Activated naive CD4-positive, alpha-beta T cell treated with anti-CD3 and anti-CD28 coated beads, Interleukin-2, amount 50 U/mL, for 16 hours (primary cell): Measurements from ENCODE around the gene RNF223.
"Not testable (repeated sequence)": the region's sequence is repeated elsewhere in the genome, so short reads cannot be mapped to it uniquely, and the experiment has no call there.

Experiments used
- DNase-seq: peaks from one replicate; pipeline ENCODE4 v3.0.0-alpha.2; 2020

The RNF223 gene

DNA sequence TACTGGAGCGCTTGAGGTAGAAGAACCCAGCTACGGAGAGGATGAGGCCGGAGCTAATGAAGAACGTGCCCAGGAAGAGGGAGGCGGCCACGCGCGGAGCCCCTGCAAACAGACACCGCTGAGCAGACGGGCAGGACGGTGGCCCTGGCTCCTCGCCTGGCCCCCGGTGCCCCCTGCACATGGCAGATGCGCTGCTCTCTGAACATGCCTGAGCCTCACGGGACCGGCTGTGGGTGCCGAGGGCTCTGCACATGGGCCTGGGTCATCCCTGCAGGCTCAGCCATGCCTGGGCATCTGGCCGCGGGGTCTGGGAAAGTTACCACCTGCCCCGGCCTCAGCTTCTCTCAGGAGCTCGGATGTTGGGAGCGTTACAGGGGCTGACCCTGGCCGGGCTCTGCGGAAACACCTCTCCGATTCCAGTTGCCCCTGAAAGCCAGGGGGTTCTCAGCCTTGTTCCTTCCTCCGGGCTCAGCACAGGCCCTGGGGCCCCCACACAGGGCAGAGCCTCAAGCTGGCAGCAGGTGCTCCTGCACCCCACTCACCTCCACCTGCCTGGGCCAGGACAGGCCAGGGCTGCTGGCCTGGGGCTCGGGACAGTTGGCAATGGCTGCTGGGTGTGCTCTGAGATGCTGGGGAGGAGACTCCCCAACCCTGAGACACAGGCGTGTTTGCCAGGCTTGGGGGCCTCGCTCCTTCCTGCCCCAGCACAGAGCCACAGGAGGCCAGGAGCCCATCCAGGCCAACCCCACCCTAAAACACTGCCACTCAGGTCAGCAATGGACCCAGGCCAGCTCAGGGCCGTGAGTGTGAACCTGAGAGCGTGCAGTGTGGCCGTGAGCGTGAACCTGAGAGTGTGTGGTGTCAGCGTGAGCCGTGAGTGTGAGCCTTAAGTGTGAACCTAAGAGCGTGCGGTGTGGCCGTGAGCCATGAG lies 12.1 kb upstream of the RNF223 start:
- DNase-seq, result peak; percentile 10

DNA sequence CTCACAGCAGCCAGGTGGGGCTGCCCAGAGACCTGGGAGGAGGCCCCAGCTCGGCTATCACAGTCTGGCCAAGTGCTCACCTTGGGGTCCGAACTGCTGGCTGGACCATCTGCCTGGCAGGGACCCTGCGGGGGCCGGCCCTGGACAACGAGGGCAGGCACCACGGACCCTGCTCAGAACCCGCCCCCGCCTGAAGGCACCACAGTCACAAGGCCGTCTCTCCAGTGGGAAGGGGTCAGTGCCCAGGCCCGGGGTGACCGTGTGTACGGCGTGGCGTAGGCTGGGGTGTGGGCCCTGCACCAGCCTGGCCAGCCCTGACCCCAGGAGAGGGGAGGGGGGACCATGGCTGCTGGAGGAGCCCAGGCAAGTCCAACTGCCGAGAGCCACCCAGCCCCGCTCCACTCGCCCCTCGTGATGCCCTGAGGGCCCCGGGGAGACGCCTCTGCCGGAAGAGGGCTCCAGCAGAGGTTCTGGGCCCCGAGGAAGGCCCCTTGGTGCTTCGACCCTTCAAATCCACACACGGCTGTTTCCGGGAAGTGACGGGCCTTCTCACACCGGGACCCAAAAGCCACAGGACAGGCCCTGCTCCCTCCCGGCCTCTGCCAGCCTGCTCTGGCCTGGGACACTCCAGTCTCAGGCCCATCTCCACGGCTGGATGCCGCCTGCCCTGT lies 11.2 kb upstream of the RNF223 start:
- DNase-seq, result peak; percentile 10

DNA sequence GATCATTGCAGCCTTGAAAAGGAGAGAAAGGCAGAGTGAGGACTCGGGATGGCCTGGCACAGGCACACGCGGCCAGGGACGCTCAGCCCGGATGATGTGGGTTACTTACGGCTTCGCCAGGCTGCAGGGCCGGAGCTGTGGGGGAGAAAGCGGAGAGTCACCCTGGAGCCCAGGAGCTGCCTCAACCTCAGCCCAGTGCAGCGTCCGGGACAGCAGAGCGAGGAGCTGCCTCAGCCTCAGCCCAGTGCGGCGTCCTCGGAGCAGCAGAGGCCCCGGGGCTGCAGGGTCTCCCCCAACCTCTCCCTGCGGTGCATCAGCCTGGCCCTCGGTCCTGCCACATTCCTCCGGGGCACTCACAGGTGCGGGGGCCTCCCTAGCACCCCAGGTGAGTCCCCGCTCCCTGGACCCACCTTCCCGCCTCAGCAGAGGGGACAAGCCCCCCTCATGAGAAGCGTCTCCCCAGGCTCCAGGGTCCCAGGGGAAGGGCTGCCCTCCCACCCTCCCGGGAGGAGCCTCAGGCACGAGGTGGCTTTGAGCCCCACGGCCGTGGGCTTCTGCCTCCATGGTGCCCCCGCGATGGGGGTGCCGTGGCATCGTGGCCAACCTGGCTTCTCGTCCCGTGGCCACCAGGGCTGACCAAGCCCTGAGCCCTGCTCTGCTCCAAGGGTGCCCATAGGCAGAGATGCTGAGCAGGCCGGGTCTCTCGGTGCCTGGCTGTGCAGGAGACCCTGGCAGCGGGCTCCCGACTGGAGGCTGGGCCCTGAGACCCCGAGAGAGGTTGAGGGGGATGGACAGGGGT lies 10.5 kb upstream of the RNF223 start:
- peak; percentile 9 for DNase-seq

DNA sequence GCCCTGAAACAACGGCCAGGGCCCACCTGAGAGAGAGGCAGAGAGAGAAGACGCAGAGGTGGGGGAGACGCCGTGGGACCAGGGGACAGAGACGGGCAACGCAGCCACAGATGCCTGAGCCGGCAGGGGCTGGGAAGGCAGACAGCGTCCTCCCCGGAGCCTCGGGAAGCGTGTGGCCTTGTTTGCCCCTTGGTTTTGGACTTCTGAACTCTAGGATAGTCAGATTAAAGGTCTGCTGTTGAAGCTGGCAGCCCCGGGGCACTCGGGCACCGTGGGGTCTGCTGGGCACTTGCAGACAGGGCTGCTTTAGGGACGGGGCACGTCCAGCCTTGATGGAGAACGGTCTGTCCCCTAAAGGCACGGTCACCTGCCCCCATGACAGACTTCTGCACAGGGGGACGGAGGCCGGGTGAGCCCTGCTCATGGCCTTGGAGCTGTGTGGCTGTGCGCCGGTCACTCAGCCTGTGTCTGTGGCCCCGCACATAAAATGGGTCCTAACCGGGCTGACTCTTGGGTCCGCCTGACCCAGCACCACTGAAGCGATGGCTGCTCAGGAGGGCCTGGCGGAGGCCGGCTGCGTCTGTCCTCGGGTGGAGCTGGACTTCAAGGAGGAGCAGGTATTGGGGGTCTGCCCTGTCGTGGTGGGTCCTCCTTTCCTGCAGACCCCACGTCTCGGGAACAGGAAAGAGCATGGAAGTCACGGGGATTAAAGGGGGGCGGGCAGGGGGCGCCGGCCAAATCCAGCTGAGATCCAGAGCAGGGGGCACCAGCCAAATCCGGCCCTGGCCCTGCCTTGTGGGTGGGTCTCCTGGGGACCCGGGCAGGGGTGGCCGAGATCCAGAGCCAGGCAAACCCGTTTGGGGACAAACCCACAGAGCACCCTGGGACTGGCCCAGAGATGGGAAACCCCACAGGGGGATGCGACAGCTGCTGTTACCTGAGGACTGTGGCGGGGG lies 9.6 kb upstream of the RNF223 start:
- DNase-seq, result peak; percentile 9

DNA sequence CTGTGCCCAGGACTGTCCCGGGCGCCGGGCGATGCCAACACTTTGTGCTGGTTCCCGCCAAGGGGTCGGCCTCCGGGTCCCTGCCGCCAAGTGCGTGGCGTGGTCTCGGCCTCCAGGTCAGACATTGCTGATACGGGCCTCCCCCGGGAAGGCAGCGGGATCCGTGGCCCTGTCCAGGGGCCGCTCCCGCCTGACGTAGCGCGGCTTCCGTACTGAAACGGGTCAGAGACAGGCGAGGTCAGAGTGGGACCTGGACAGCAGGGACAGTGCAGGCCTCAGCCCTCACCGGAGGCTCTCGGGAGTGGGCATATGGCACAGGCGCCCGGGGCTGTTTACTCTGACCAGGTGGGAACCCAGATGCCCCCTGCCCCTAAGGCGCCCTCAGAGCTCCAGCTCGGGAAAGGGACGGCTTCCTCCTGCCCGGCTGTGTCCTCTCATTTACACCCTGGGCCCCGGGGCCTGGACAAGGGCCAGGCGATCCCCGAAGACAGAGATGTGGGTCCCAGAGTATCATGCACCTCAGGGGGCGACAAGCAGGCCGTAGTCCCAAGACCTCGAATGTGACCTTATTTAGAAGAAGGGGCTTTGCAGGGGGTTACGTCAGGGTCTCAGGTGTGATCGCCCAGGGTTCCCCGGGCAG lies 8.8 kb upstream of the RNF223 start:
- peak; percentile 9 for DNase-seq

DNA sequence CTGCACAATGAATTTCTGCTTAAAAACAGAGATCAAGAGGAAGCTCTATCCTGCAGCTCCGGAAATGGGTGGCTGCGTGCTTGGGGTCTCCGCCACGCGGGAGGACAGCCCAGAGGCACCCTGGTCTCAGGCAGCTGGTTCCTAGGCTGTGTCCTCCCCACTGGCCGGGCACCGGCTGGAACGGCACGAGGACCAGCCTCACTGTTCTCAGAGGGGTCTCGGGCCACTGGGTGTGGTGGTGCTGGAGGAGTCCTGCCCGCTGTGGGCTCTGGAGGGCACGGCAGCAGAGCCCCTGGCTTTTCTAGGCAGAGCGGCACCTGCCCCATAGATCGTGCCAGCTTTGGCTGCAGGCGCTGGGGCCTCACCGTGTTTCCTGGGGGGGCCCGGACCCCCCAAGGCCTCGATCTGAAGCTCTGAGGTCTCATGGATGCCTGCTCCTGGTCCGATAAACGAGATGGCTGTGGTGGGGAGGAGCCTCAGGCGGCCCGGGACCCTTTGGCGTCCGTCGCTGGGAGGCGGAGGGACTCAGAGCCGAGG lies 8.2 kb upstream of the RNF223 start:
- peak; percentile 10 for DNase-seq

DNA sequence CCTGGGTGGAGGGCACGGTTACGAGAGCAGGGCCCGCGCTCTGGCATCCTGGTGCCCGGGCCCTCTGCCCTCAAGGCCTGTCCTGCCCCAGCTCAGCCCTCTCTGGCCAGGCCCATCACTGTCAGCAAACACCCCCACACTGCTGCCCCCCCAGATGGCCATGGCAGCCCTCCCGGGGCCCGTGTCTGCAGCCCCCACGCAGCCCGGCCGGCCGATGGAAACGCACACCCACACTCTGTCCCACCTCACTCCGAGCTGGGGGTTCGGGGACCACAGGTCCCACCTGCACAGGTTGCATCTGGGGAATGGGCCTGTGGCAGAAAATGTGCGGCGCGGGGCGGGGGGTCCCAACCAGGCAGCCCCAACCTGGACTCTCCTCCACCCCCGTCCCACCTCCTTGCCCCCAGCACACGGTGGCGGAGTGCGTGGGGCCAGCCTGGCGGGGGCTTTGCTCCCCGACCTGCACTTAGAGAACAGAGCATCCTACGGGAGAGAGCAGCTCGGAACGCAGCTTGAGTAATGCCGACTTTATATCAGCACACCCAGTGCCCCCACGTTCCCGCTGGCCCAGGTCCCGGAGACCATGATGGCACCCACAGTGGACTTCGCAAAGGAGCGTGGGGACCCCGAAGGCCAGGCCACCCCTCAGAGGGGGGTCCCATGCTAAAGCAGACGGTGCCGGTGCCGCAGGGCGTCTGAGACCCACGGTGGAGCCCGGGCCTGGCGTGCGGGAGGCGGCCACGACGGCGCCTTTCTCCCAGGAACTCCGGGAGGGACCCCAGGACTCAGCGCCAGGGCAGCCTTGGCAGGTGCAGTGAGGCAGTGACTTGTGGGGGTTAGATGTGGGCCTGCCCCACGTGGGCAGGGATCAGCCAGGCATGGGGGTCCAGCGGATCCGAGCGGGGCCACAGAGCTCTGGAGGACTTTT lies 7.5 kb upstream of the RNF223 start:
- peak; percentile 12 for DNase-seq

DNA sequence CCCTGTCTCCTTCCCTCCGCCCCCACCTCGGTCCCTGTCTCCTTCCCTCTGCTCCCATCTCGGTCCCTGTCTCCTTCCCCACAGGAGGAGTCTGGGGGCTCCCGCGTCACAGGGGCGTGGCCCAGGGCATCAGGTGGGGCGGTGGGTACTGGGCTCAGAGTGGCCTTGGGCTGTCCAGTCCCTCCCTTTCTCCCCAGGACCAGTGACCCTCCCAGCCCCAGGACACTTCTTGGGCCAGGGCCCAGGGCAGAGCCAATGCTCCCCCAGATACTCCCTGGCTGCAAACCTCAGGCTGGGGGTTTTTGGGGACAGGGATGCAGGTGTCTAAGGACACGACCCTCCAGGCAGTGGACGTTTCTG lies 6.8 kb upstream of the RNF223 start:
- no peak for DNase-seq

DNA sequence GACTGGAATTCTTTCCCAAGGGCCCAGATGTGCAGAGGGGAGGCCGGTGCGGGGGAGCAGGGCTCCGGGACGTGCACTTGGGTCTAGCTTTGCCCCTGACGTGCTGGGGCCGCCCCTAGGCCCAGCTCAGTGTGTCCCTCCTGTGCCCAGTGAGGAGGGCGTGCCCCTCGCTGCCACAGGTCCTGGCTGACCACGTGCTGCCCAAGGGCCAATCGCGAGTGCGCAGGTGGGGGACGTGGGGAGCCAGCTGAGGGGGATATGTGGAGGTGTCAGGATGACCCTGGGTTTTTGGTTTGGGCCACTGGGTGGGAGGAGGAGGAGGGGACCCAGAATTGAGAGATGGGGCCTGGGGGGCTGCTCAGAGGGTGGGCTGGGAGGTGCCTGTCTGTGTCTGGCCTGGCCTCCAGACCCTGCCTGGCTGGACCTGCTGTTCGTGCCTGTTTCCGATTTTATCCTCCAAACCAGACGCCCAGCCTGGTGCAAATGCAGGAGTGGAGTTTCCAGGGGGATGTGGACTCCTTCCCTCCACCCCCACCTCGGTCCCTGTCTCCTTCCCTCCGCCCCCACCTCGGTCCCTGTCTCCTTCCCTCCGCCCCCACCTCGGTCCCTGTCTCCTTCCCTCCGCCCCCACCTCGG lies 6.1 kb upstream of the RNF223 start:
- DNase-seq, result peak; percentile 18

DNA sequence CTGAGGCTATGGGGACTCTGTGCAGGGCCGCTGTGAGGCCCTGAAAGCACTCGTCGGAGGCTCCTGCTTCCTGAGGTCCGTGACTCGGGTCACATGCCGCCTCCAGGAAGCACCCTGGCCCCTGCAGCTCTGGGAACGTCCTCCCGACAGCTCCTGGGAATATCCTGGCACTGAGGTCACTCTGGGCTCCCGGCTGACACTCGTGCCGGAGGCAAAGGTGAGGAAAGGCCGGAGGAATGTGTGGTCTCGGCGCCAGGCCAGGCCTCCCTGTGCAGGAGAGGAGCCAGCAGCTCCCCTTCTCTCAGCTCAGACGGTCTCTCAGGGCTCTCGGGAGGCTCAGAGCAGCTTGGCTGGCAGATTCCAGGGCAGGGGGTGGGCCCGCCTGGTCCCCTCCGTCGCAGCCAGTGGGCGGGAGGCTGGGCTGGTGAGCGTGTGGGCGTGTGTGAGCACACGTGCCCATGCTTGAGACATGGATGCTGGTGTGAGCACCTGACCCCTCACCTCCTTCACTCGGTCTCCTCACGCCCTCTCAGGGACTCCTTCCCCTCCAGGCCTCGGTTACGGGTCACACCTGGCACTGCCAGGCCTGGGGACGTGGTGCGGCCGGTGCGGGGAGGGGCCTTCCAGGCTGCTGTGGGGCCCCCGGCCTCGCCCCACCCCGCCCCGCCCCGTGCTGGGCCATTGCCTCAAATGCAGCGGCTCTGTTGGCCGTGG lies 5.5 kb upstream of the RNF223 start:
- DNase-seq, result peak; percentile 49

DNA sequence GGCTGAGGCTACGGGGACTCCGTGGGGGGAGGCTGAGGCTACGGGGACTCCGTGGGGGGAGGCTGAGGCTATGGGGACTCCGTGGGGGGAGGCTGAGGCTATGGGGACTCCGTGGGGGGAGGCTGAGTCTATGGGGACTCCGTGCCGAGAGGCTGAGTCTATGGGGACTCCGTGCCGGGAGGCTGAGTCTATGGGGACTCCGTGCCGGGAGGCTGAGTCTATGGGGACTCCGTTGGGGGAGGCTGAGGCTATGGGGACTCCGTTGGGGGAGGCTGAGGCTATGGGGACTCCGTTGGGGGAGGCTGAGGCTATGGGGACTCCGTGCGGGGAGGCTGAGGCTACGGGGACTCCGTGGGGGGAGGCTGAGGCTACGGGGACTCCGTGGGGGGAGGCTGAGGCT lies 3.3 kb upstream of the RNF223 start:
- DNase-seq, result not testable (repeated sequence)

DNA sequence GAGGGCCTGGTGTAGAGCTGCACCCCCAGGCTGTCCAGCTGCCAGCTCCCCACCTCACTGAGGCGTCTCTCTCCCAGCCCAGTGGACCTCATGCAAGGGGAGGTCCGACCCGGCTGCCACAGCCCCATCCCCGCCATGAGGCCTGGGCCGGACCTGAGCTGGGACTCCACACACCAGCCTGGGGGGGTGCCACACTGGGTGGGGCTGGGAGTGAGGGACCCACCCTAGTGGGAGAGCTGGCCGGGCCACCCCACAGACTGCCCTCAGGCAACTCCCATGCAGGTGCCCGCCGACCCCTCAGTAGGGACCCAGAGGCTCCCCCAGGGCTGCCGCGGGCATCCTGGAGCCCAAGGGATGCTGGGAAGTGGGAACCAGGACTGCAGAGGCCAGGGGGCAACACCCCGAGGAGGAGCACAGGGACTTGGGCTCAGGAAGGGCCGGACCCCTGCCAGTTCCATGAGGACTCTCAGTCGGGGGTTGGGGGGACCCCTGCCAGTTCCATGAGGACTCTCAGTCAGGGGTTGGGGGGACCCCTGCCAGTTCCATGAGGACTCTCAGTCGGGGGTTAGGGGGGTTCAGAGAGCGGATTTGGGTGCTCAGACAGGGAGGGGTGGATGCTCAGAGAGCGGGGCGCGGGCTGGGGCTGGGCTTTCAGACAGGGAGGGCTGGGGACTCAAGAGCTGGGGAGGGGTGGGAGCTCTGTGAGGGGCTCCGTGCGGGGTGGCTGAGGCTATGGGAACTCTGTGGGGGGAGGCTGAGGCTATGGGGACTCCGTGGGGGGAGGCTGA lies 1.2 kb upstream of the RNF223 start:
- DNase-seq, result no peak

DNA sequence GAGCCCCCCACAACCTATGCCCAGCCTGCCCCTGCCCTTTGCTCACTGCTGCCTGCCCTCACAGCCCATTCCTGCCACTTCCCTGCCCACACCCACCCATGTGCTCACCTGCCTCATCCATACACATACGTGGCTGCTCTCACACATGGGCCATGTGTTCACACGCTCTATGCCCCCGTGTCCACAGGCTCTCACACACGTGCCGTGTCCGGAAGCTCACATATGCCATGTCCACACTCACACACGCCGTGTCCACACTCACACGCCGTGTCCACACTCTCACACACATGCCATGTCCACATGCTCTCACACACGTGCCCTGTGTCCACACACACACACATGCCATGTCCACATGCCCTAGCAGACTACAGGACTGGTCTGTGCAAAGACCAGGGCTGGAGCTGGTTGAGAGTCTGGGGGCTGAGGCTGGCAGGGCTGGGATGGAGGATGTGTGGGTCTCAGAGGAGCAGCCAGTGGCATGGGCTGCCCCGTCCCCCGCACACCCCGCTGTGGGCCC lies 583 bp upstream of the RNF223 start:
- DNase-seq, result no peak

DNA sequence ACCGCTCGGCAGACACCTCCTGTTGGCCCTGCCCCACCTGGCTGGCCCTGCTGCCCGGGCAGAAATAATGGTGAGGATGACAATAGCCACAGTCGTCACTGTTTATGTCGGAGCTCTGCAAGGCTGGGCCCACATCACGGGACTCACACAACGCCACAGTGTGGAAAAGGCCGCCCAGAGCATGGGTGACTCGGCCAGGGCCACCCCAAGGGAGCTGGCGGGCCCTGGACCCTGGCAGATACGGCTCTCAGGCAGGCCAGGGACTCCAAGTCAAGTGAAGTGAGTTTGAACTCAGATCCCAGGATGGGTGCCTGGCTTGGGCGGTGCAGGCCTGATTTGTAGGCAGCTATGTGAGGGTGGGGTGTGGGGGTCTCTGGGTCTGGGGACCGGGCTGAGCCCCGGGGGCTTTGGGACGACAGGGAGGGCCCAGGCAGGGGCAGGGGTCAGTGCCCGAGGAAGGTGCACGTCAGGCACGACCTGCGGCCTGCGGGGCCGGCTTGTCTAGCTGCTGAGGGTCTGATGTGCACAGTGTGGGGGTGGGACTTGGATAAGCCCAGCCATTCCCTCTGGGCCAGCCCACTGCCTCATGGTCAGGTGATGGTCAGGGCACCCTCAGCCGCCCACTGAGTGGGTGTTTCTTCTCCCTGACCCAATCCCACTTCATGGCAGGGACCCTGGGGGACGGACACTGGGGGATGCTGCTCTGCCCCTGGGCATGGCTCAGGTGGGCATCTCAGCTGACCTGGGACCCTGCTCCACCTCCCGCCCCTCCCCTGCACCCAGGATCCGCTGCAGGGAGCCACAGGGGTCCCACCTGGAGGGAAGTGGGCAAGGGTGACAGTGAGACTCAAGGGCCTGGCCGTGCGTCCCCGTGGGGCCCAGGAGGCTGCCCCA lies 1.0 kb downstream of the RNF223 start:
- DNase-seq, result no peak

DNA sequence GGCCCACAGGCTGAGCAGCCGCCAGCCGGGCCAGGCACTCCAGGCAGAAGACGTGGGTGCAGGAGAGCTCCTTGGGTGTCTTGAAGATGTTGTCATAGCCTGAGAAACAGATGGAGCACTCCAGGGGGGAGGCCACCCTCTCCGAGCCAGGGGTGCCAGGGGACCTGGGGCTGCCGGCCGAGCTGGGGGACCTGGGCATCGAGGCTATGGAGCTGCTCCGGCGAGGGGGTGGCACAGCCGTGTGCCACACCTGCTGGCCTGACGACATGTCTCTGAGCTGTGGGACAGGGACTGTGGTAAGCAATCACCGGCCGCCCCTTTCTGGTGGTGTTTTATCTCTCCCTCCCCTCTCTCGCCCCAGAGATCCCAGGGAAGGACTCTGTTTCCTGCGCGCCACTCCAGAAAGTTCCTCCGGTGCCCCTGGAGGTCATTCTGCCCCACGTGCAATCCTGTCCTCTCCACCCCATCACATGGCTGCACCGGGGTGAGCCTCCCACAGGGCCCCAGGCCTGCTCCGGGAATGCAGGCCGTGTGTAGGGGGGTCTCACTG lies 1.7 kb downstream of the RNF223 start:
- DNase-seq, result no peak

DNA sequence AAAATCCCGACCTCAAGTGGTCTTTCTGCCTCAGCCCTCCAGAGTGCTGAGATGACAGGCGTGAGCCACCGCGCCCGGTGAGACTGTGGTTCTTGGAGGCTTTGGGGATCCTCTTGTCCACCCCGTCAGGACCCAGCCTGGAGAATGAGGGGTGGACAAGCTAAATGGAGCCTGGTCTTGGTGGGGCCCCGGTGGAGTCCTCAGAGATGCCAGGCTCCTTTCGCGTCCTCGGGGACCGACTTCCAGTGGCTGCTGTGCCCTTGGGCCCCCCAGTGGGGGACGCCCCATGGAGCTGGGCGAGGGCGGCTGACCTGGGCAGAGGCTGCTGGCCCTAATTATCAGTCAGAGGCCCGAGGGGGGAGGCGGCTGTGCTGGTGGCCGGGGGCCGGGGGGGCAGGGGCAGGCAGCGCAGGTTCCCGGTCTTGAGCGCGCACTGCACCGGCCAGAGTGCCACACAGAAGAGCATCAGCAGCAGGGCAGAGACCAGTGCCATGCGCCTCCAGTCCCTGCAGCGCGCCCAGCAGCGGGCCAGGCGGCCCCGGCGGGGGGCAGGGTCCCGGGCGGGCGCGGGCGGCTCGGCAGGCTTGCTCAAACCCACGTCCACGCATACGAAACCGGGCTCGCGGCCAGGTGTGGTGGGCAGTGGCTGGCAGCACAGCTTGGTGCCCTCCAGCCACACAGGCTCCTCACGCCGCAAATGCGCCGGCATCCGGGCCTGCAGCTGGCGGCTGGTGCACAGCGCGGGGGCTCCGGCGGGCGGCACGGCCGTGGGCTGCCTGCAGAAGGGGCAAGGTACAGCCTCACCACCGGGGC lies 2.4 kb downstream of the RNF223 start:
- no peak for DNase-seq
